Stimulated activated naive CD4-positive, alpha-beta T cell (primary cell): ENCODE results near the gene PTPRC.

ENCODE experiments used
- DNase-seq, 6 experiments: peaks; one replicate each; lab custom pipeline; 2025; lab: John Stamatoyannopoulos, UW

The PTPRC gene

DNA sequence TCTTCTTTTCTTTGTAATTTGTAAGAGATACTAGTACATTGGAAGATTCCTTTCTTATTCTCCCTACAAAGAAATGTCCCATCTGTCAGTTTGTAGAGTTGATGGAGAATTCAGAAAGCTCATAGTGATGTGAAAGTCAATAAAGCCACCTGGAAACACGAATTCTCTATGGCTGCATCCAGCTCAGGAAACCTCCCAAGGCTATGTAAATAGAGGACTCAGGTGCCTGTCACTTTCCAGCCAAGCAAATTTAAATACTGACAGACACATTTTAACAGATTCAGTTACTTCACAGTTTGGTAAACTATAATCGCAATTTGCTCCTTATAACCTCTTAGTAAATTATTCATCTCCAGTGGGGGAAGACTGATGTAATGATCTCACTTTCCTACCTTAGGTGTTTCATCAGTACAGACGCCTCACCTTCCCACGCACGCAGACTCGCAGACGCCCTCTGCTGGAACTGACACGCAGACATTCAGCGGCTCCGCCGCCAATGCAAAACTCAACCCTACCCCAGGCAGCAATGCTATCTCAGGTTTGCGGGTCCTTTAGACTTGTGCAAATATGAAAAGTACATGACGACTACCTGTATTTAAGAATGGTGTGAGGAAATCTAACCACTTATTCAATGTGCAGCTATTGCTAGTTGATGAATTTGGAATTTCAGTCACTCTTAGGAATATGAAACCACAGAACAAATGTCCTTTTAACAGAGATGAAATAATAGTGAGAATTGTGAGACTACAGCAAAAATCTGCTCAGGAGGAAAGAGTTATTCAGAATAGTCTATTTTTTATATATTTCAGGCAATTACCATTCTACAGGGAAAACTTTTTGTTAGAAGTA is 60.6 kb downstream of the PTPRC start:
- DNase-seq: peak; percentile 29 to 62 (median 50)

- DNase-seq: no peak
Measured at GRCh38 chr1:198700016-198700392, 61.2 kb downstream of the PTPRC start.

DNA sequence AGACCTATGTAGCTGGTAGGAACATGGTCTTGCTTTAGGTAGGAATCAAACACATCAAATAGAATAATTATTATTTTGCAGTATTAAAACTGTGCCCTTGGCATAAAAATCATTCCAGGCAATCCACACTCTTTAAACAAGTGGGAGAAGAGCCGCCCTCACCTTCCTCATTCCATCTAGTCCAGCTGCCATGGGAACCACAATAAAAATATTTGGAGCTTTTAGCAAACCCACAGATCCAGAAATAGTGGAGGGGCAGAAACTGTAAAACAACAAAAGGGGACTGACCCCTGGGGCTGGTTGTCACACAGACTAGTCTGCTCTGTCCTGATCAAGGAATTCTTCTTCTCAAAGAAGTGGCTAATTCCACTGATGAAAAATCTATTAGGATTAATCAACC is 61.6 kb downstream of the PTPRC start:
- DNase-seq: no peak

GRCh38 chr1:198701250-198701649 is 62.4 kb downstream of the PTPRC start:
- DNase-seq: no peak

GRCh38 chr1:198701766-198702539 is 63.1 kb downstream of the PTPRC start:
- no peak for DNase-seq

GRCh38 chr1:198708761-198709525 is 70.1 kb downstream of the PTPRC start:
- no peak for DNase-seq

DNA sequence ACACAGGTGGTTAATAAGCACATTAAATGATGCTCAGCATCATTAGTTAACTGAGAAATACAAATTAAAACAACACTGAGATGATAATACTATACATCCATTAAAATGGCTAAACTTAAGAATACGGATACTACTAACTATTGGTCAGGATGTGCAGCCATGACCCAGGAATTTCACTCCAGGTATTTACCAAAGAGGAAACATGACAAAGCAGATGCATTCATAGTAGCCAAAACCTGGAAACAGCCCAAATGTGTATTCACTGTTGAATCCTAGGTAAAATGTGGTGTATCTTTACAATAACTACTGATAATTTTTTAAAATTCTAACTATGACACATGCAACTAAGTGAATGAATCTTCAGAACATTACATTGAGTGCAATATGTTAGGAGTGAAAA is 73.0 kb downstream of the PTPRC start:
- DNase-seq: no peak

DNA sequence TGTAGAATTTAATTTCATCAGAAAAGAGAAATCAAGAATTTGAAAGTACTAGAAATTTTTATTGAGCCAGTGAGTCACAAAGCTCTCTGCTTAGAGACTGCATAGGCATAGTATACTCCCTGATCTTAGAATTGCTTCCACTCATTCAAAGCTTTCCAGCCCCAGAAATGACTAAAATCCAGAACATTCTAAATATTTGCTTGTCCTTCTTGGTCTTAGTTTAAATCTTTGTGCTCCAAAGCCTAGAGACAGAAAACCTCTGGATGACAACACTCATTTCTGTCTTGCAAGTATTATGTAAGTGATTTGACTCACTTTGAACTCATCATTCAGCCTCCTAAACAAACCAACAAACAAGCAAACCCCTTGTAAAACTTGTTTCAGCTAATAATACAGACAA is 74.2 kb downstream of the PTPRC start:
- DNase-seq: no peak

DNA sequence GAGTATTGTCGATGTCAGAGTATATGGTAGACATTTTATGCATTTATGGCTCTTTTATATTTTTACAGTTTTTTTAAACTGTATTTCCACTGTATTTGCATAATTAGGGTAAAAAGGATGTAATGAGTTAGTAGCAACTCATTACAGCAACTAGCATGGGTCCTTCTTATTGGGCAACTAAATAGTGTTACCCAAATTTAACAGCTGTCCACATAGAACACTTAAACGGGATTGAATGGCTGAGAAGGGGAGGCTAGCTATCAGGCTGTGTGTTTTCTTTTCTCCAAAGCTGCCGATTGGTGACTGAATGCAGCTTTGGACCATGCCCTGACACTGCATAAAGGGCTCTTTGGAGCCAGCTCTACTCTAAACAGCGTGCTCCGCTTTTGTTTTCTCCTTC is 75.4 kb downstream of the PTPRC start:
- DNase-seq: no peak

- no peak for DNase-seq
Measured at GRCh38 chr1:198716051-198716450, 77.2 kb downstream of the PTPRC start.

- no peak for DNase-seq
Measured at GRCh38 chr1:198717510-198717909, 78.7 kb downstream of the PTPRC start.

DNA sequence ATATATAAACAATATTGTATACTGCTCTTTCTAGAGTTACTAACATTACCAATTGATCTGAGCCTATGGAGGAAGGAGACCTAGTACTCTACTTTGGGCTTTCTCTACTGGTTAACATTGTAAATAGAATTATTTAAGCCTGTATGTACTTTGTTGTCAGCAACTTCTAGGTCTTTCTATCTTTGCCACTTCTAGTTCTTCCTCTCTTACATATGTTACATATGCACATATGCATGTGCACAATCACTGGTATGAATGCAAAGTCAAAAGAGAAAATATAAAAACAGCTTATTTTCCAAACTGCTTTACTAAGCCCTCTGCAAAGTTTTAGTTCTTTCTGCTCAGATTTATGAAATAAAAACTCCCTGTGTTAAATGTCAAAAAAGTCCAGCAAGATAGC is 84.3 kb downstream of the PTPRC start:
- no peak for DNase-seq

- no peak for DNase-seq
Measured at GRCh38 chr1:198725090-198725489, 86.2 kb downstream of the PTPRC start.

GRCh38 chr1:198726455-198726854 is 87.6 kb downstream of the PTPRC start:
- DNase-seq: no peak

DNA sequence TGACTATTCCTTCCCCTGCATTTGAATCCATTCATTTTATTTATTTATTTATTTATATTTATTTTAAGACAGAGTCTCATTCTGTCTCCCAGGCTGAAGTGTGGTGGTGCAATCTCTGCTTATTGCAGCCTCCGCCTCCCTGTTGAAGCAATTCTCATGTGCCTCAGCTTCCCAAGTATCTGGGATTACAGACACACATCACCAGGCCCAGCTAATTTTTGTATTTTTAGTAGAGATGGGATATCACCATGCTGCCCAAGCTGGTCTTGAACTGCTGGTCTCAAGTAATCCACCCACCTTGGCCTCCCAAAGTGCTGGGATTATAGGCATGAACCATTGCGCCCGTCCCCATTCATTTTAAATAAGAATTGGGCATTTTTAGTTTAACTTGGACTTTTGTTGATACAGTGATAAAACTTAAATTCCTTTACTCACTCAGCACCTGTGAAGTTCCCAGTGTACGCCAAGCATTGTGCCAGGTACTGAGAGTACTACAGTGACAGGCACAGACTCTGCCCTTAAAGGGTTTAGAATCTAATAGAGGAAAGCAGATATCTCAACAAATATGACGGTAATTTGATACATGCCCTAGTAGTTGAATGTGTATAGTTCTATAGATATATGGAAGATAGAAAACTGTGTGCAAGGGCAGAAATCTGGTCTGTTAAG is 90.5 kb downstream of the PTPRC start:
- DNase-seq: no peak

DNA sequence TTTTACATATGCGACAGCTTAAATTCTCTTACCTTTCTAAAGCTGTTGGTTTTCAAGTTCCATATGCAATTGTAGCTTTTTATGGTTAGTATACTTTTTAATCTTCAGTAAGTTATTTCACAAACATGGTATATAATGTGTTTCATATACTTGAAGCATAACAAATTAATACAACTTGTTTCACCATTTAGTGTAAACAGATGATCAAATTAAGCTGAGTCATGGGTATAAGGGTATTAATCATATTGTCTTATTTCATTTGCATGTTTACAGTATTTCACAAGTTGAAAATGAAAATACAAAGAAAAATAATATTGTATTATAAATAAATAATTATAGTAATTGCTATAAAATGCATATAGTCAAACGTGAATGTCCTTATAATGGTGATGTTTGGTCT is 92.1 kb downstream of the PTPRC start:
- no peak for DNase-seq

GRCh38 chr1:198734323-198735008 is 95.6 kb downstream of the PTPRC start:
- no peak for DNase-seq

DNA sequence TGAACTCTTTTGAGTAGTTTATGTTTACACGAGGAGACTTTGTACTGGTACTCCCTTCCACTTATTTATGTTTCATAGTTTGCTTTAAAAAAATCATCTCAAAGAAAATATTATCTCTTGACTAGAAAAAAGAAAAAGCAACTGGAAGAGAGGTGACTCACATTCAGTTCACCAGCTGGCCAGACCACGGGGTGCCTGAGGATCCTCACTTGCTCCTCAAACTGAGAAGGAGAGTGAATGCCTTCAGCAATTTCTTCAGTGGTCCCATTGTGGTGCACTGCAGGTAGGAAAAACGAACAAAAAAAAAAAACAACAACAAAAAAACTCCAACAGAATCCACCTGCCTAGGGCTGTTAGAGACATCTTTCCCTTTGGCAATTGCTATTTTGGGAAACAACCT is 102.9 kb downstream of the PTPRC start:
- no peak for DNase-seq

GRCh38 chr1:198747127-198747526 is 108.3 kb downstream of the PTPRC start:
- no peak for DNase-seq

- no peak for DNase-seq
Measured at GRCh38 chr1:198749279-198749678, 110.4 kb downstream of the PTPRC start.

GRCh38 chr1:198750081-198750480 is 111.2 kb downstream of the PTPRC start:
- no peak for DNase-seq
